ENCODE data around the gene DNAJC8. TPM values are rescaled to one million over a fixed set of nuclear protein-coding genes. Genes with fewer than 3 reads are reported as not detected.

Gene DNAJC8
- total and polyA plus RNA-seq, 7 experiments from 2014 or later, result 54.2 to 174 (median 74.9) TPM

DNA sequence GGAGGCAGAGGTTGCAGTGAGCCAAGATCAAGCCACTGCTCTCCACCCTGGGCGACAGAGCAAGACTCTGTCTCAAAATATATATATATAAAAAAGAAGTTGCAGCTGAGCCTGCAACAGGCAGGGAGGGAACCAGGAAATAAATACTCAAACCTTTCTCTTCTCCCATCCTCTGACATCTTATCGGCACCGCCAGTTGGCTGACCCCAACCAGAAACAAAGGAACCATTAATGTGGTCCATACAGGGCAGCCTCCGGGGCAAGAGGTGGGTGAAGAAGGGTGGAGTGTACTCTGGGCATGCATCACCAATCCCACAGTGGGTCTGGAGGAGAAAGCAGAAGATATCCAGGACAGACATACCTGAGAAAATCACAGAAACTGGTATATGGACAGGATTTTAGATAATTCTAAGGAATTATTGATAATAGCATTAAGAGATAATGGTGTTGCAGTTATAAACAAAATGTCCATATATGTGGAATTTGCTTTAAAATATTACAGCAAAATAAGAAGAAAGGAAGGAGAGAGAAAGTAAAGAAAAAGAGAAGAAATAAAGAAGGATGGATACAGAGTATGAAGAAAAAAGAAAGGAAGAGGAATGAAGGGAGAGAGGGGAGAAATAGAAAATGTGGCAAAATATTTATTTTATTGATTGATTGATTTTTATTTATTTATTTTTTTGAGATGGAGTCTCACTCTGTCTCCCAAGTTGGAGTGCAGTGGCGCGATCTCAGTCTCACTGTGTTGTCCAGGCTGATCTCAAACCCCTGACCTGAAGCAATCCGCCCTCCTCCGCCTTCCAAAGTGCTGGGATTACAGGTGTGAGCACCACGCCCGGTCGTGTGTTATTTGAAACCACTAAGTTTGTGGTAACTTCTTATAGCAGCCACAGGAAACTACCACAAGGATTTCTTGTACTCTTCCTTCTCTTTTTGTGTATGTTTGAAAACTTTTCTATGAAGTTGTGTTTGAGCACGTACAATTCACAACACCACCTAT, 52.2 kb downstream of the DNAJC8 start:
- H3K4me3 Mint-ChIP-seq, result peak overlapping the region in 9 of 10 donors; percentile 2 to 71 (median 42)
- no peaks in the 10 kb centered on the region for H3K27me3 ChIP-seq (ENCODE audit: control insufficient read depth in 2 of 2, insufficient read depth in 2 of 2, low read length in 2 of 2)
- ChIA-PET POLR2A (no interaction called here), CTCF (no interaction called here)
- ATAC-seq (no peak), DNase-seq (no peak)
- H3K36me3 ChIP-seq (ENCODE audit: control insufficient read depth in 2 of 3, insufficient read depth in 3 of 3, low read length in 3 of 3), result no peaks in the 10 kb centered on the region
- H3K27me3 Mint-ChIP-seq, result peaks cover 0 to 79% (median 3%) of the 10 kb centered on the region in 5 donors
- peaks cover 0 to 6% (median 0%) of the 10 kb centered on the region in 5 donors for H3K36me3 Mint-ChIP-seq
- intact Hi-C loops (cut with micrococcal nuclease), result no loop called here
- H3K4me1 Mint-ChIP-seq, result peaks cover 12 to 33% (median 12%) of the 10 kb centered on the region in 7 donors
- H3K4me1 ChIP-seq (ENCODE audit: control insufficient read depth in 2 of 2, insufficient read depth in 2 of 2, low read length in 2 of 2), result no peaks in the 10 kb centered on the region
- peaks cover 0 to 3% (median 0%) of the 10 kb centered on the region in 11 donors for H3K9me3 Mint-ChIP-seq
- no peak overlapping the region for H3K27ac ChIP-seq (ENCODE audit: low read depth, low read length)
- H3K27ac Mint-ChIP-seq, result peak overlapping the region in 7 of 9 donors; percentile 30 to 55 (median 48)
- H3K4me3 ChIP-seq (ENCODE audit: low read length), result no peak overlapping the region
- no peaks in the 10 kb centered on the region for H3K9me3 ChIP-seq (ENCODE audit: control insufficient read depth in 2 of 3, low read length in 3 of 3)

DNA sequence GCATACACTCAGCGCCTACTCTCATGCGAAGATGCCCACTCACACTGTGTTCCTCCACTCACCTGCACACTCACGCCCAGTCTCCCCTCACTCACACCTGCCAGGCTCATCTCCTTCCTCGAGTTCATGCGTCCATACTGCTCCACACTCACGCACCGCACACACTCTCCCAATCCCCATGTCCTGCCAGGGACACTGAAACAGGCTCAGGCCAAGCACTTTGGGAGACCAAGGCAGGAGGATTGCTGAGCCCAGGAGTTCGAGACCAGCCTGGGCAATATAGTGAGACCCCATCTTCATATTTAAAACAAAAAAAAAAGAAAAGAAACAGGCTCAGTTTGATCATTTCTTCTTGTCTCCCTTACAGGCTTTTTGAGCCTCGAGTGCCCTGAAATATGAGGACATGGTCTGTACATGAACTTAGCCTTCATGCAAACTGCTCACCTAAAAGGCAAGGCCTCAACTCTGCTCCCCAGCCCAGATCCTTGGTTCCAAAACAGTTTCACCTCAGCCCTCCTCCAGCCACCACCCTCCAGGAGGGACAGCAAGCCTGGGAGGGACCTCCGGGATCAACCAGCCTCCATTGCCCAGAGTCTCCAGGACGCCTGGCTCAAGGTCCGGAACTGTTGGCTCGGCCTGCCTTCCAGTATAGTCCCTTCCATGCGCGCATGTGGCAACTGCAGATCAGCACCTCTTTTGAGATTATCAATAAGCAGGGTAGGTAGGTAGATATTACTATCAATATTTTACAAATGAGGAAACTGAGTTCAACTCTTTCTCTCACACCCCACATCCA, 53.9 kb downstream of the DNAJC8 start:
- H3K27me3 ChIP-seq (ENCODE audit: control insufficient read depth in 2 of 2, insufficient read depth in 2 of 2, low read length in 2 of 2), result no peaks in the 10 kb centered on the region
- H3K36me3 ChIP-seq (ENCODE audit: control insufficient read depth in 2 of 3, insufficient read depth in 3 of 3, low read length in 3 of 3), result no peaks in the 10 kb centered on the region
- H3K27me3 Mint-ChIP-seq, result peaks cover 0 to 81% (median 0%) of the 10 kb centered on the region in 5 donors
- CTCF ChIA-PET, result no interaction called here
- intact Hi-C loops (cut with micrococcal nuclease), result no loop called here
- no peak overlapping the region for H3K4me3 ChIP-seq (ENCODE audit: low read length)
- no peak for ATAC-seq
- H3K9me3 ChIP-seq (ENCODE audit: control insufficient read depth in 2 of 3, low read length in 3 of 3), result no peaks in the 10 kb centered on the region
- peaks cover 12 to 32% (median 17%) of the 10 kb centered on the region in 7 donors for H3K4me1 Mint-ChIP-seq
- peaks cover 0 to 2% (median 0%) of the 10 kb centered on the region in 11 donors for H3K9me3 Mint-ChIP-seq
- no peaks in the 10 kb centered on the region for H3K4me1 ChIP-seq (ENCODE audit: control insufficient read depth in 2 of 2, insufficient read depth in 2 of 2, low read length in 2 of 2)
- no peak for DNase-seq
- no peak overlapping the region for H3K27ac Mint-ChIP-seq
- no peak overlapping the region for H3K4me3 Mint-ChIP-seq
- H3K36me3 Mint-ChIP-seq, result peaks cover 0 to 3% (median 0%) of the 10 kb centered on the region in 5 donors
- POLR2A ChIA-PET, result no interaction called here
- no peak overlapping the region for H3K27ac ChIP-seq (ENCODE audit: low read depth, low read length)

DNA sequence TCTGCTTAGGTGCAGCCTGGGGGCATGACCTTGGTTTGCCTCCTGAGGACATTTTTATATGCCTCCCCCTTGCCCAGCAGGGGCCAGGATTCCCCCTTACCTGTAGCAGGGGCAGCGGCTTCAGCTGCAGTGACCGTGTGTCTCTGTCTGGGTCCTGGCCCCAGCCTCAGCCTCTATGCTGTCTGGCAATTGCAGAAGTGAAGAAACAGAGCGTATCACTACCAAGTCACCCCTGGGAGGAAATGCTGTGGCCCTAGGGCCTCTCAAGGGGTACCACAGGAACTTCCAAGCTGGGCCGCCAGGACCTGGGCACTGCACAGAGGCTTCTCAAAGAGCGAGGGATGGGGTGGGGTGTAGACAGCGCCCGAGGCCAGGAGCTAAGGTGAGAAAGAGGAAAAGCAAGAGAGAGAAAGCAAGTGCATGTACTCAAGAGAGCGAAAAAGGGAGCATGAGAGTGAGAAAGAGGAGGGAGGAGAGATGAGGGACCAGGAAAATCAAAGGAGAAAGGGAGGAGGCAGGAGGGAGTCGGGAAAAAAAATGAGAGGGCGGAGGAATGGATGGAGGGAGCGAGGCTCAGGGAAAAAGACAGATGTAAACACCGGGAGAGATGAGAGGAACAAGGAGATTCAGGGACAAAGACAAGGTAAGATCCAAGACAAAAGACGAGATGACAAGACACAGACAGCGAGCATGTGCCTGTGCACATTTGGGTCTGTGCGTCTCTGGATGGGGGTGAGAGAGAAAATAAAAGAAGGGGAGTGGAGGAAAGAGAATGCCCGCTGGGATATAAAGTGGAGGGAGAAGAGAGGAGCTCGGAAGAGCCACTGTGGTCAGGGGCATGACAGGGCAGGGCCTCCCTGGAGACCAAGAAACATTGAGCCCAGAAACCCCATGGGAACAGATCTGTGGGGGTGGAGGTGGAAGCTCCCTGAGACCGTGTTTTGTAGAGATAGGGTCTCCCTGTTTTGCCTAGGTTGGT, 56.0 kb downstream of the DNAJC8 start, which contains the start of gene PTAFR:
Gene PTAFR (minus strand): TSS at position 199 of the 979 bp plus-strand sequence. CDS start 25,669 bp downstream, outside the sequence.
- H3K4me3 ChIP-seq (ENCODE audit: low read length), result no peak within 1 kb of the TSS
- H3K9me3 Mint-ChIP-seq, result peaks cover 0 to 2% (median 0%) of the 10 kb centered on the region in 11 donors
- peaks cover 24 to 42% (median 34%) of the 10 kb centered on the region in 7 donors for H3K4me1 Mint-ChIP-seq
- no peak within 1 kb of the TSS for H3K4me3 Mint-ChIP-seq
- peak within 1 kb of the TSS in 1 of 9 donors; percentile 55 for H3K27ac Mint-ChIP-seq
- DNase-seq, result no peak
- ATAC-seq, result peak; percentile 79
- ChIA-PET CTCF (no interaction called here), POLR2A (no interaction called here)
- peaks cover 11 to 18% of the 10 kb centered on the region in 2 donors for H3K4me1 ChIP-seq (ENCODE audit: control insufficient read depth in 2 of 2, insufficient read depth in 2 of 2, low read length in 2 of 2)
- no peak within 1 kb of the TSS for H3K27ac ChIP-seq (ENCODE audit: low read depth, low read length)
- H3K27me3 ChIP-seq (ENCODE audit: control insufficient read depth in 2 of 2, insufficient read depth in 2 of 2, low read length in 2 of 2), result no peaks in the 10 kb centered on the region
- H3K9me3 ChIP-seq (ENCODE audit: control insufficient read depth in 2 of 3, low read length in 3 of 3), result no peaks in the 10 kb centered on the region
- H3K36me3 Mint-ChIP-seq, result peaks cover 0 to 3% (median 0%) of the 10 kb centered on the region in 5 donors
- peaks cover 0 to 79% (median 0%) of the 10 kb centered on the region in 5 donors for H3K27me3 Mint-ChIP-seq
- intact Hi-C loops (cut with micrococcal nuclease), result no loop called here
- no peaks in the 10 kb centered on the region for H3K36me3 ChIP-seq (ENCODE audit: control insufficient read depth in 2 of 3, insufficient read depth in 3 of 3, low read length in 3 of 3)

DNA sequence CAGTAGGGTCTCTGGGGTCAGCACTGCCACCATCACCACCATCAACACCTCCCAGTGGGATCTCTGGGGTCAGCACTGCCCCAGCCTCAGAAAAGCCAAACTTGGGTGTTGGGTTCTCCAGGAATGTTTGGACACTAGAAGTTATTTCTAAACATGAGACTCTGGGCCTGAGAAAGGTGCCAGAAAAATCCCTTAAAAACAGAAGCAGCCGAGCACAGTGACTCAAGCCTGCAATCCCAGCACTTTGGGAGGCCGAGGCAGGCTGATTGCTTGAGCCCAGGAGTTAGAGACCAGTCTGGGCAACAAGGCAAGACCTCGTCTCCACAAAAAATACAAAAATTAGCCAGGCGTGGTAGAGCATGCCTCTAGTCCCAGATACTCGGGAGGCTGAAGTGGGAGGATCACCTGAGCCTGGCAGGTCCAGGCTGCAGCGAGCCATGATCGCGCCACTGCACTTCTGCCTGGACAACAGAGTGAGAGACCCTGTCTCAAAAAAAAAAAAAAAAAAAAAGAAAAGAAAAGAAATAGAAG, 56.8 kb downstream of the DNAJC8 start:
- peaks cover 16 to 25% of the 10 kb centered on the region in 2 donors for H3K4me1 ChIP-seq (ENCODE audit: control insufficient read depth in 2 of 2, insufficient read depth in 2 of 2, low read length in 2 of 2)
- H3K4me3 ChIP-seq (ENCODE audit: low read length), result no peak overlapping the region
- ATAC-seq, result no peak
- no peak overlapping the region for H3K4me3 Mint-ChIP-seq
- H3K27me3 ChIP-seq (ENCODE audit: control insufficient read depth in 2 of 2, insufficient read depth in 2 of 2, low read length in 2 of 2), result no peaks in the 10 kb centered on the region
- intact Hi-C loops (cut with micrococcal nuclease), result no loop called here
- no peaks in the 10 kb centered on the region for H3K36me3 ChIP-seq (ENCODE audit: control insufficient read depth in 2 of 3, insufficient read depth in 3 of 3, low read length in 3 of 3)
- H3K9me3 ChIP-seq (ENCODE audit: control insufficient read depth in 2 of 3, low read length in 3 of 3), result no peaks in the 10 kb centered on the region
- ChIA-PET CTCF (no interaction called here), POLR2A (no interaction called here)
- peaks cover 0 to 2% (median 0%) of the 10 kb centered on the region in 11 donors for H3K9me3 Mint-ChIP-seq
- no peak overlapping the region for H3K27ac Mint-ChIP-seq
- H3K36me3 Mint-ChIP-seq, result peaks cover 0 to 3% (median 0%) of the 10 kb centered on the region in 5 donors
- no peak overlapping the region for H3K27ac ChIP-seq (ENCODE audit: low read depth, low read length)
- DNase-seq, result no peak
- peaks cover 0 to 78% (median 0%) of the 10 kb centered on the region in 5 donors for H3K27me3 Mint-ChIP-seq
- H3K4me1 Mint-ChIP-seq, result peaks cover 25 to 41% (median 38%) of the 10 kb centered on the region in 7 donors

DNA sequence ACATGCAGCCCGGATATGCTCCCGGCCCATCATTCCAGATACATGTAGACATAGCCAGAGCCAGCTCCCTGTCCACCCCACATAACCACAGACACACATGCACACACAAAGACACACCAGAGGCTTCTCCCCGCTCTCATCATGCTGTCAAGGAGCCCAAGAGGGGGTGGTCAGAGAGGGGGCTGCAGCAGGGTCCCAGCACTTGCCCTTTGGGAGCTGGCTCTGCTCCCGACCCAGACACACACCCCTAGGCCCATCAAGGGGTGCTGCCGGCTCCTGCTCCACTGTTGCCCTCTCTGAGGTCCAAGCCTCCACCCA, 58.9 kb downstream of the DNAJC8 start:
- H3K27ac ChIP-seq (ENCODE audit: low read depth, low read length), result no peak overlapping the region
- CTCF ChIA-PET, result no interaction called here

More for the DNA sequence above, 58.9 kb downstream of the DNAJC8 start:
- Mint-ChIP-seq H3K9me3 (peaks cover 0 to 2% (median 0%) of the 10 kb centered on the region in 11 donors), H3K4me3 (peak overlapping the region in 1 of 10 donors; percentile 9), H3K27me3 (peaks cover 0 to 71% (median 0%) of the 10 kb centered on the region in 5 donors), H3K27ac (peak overlapping the region in 1 of 9 donors; percentile 53), H3K4me1 (peaks cover 30 to 47% (median 41%) of the 10 kb centered on the region in 7 donors), H3K36me3 (peaks cover 0 to 5% (median 0%) of the 10 kb centered on the region in 5 donors)
- no peaks in the 10 kb centered on the region for H3K36me3 ChIP-seq (ENCODE audit: control insufficient read depth in 2 of 3, insufficient read depth in 3 of 3, low read length in 3 of 3)
- peaks cover 28 to 34% of the 10 kb centered on the region in 2 donors for H3K4me1 ChIP-seq (ENCODE audit: control insufficient read depth in 2 of 2, insufficient read depth in 2 of 2, low read length in 2 of 2)
- no peak for DNase-seq
- no peaks in the 10 kb centered on the region for H3K9me3 ChIP-seq (ENCODE audit: control insufficient read depth in 2 of 3, low read length in 3 of 3)
- H3K27me3 ChIP-seq (ENCODE audit: control insufficient read depth in 2 of 2, insufficient read depth in 2 of 2, low read length in 2 of 2), result no peaks in the 10 kb centered on the region
- POLR2A ChIA-PET, result no interaction called here
- intact Hi-C loops (cut with micrococcal nuclease), result no loop called here
- no peak overlapping the region for H3K4me3 ChIP-seq (ENCODE audit: low read length)
- no peak for ATAC-seq

Data from naive thymus-derived CD4-positive, alpha-beta T cell (primary cell).